Limb (tissue), 2 donors: ENCODE data around the gene SORCS1.

Experiments
- DNase-seq, 2 donors: peaks; one replicate each; pipeline ENCODE4 v3.0.0-alpha.2; 2016; ENCODE audit errors: extremely low spot score in 2 of 2

Gene SORCS1

DNA sequence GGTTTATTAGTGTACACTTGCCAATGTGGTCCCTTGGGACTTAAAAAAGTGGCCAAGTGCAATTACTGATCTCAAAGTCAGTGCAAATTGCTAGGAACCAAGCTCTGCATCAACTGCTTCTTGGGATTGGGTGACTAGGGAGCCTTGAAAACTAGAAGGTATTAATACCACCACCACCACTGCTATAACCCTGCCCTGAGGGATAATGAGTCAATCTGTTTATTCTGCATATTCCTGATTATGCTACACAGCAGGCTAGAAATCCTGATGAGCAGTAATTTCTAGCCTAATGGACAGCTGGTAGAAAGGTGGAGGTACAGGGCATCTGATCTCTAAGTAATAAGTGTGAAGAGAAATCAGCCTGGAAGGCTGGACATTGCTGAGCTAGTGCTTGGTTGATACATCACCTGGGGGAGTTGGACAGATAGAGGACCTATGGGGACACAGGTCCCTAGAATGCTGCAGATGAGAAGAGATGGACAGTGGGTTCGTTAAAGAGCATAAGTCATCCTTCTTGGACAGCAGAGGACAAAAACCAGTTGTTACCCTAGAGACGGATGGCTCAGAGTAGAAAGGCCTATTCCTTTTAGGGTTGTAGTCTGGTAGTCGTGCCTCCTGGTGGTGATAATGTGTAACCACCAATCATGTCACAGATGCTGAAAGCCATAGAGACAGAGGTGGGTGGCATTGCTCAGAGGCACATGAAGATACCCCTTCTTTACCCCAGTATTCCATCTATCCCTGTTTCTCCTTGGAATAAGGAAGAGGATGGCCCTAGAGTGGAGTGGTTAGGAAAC is 554.8 kb downstream of the SORCS1 start:
- DNase-seq, result no peak

DNA sequence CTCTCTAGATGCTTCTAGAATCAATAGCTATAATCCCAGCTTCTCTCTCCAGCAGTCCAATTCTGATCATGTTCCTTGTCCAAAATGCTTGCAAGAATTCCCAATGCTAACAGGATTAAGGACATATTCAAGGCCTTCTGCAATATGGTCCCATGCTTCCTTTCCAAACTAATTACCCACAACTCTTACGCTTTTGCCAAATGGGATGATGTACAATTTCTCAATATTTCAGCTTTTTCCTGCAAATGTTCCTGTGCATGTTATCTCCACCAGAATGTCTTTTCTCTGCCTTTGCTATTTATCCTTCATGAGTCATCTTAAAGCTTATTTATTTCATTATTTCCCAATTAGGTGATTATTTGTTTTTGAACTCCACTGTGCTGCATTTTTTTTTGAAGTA is 556.4 kb downstream of the SORCS1 start:
- DNase-seq, result no peak

DNA sequence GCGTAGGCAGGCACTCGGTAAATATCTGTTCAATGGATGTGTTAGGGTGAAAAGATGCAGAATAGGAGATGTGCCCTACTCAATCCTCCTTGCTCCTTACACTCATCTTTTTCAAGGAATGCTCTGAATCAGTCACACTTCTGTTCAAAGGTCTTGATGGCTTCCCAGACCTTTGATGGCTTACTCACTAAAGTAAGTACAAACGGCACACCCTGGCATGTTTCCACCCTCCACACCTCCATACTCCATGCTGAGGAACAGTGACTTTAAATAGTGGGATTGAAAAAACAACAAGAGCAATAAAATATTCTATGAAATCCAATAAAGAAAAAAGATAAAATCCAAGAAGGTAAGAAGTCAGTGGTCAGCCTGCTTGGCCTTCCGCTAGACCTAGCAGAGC is 569.2 kb downstream of the SORCS1 start:
- DNase-seq, result no peak

DNA sequence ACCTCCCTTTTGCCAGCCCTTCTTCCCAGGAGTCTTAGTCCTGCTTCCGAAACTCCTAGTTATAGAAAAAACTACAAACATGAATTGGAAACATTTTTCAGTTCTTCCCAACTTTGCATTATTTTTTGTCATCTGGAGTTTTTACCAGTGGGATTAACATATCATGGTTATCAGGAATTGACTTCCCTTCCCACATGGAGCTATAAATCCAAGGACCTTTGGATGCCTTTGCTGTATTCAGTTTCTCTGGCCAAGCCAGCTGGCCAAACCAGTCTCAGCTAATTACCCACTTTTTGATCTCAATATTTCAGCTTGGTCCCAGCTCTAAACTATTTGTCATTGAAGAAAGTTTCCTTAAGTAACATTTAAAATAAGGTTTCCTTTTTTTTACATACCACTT is 570.6 kb downstream of the SORCS1 start:
- no peak for DNase-seq

DNA sequence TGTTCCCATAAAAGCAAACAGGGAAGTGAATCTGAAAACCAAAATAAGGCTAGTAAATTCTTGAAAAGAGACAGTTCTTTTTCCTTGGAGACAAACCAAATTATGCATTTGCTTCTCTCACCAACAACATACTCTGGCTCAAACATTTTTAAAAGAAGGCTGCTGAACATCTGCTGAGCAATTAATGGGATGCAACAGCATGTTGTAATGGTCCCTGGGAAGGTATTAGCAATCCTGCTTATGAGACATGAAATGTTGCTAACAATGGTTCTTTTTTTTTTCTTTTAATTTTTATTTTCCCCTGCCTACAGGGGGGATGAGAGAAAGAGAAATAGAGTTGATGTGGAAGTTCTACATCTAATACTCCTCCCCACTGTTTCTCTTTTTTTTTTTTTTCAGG is 572.1 kb downstream of the SORCS1 start:
- DNase-seq, result no peak

- no peak for DNase-seq
Measured at GRCh38 chr10:106582291-106582690, 582.2 kb downstream of the SORCS1 start.

DNA sequence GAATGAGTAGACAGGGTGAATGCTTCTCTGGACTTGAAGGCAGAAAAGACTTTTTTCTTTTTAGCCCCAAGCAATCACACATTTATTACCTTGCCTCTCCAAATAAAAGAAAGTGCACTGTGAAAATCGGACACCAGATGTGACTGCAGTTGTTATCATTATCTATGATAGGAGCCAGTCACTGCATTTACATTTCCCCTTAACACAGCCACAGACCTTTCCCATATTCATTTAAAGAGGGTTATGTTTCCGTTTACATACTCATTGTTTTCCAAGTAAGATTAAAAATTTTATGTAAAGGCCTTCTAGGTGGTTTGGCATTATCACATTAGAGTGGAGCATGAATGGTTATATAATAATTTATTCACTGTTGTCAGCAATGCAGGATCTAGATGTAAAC is 586.8 kb downstream of the SORCS1 start:
- DNase-seq, result no peak

DNA sequence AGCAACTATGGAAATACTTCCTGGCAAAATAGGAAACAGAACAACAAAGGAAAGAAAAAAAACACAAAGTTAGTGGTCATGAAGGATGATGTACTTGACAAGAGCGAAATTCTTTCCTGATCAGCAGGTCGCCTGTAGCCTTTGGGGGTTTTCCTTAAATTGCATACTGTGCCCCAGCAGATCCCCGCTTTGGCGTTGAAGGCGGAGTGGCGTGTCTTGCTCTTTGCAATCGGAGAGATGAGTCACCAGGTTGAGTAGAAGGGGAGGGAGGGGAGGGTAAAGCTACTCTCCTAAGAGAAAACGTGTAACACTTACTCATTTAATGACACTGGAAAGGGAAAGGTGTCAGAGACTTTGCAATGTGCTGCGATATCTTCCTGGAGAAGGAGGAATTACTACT is 587.2 kb downstream of the SORCS1 start:
- no peak for DNase-seq

DNA sequence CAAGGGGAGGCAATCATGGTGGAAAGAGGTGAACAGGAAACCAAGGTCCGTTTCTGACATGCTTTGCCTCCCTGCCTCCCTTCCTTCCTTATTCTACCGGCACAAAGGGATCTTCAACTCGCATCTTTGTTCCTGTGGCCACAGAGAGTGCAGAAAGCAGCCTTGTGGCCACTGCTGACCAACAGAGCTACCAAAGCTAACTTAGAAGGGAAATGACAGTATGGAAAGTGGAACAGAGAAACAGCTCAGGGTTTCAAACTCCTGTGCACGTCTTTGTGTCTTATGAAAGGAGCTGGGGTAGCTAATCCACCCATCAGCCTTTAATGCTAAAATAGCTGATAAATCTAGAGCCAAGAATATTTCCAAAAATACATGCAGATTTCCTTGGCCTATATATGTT is 588.0 kb downstream of the SORCS1 start:
- DNase-seq, result no peak

DNA sequence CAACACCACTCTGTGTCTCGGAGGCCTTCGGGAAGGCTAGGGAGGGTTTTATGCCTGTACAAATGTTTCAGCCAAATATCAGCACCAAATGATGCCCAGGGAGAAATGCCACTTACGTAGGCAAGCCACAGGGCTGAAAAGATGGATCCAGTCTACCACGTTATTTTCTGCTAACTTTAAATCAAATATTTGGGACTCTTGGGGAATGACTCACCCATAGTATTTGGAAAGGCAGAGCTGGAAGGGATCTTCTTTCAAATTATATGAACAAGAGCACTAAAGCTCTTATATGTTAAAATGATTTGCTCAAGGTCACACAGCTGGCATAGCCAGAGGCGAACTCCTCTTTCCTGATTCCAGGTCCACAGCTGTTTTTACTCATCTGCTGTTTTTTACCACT is 591.4 kb downstream of the SORCS1 start:
- no peak for DNase-seq

DNA sequence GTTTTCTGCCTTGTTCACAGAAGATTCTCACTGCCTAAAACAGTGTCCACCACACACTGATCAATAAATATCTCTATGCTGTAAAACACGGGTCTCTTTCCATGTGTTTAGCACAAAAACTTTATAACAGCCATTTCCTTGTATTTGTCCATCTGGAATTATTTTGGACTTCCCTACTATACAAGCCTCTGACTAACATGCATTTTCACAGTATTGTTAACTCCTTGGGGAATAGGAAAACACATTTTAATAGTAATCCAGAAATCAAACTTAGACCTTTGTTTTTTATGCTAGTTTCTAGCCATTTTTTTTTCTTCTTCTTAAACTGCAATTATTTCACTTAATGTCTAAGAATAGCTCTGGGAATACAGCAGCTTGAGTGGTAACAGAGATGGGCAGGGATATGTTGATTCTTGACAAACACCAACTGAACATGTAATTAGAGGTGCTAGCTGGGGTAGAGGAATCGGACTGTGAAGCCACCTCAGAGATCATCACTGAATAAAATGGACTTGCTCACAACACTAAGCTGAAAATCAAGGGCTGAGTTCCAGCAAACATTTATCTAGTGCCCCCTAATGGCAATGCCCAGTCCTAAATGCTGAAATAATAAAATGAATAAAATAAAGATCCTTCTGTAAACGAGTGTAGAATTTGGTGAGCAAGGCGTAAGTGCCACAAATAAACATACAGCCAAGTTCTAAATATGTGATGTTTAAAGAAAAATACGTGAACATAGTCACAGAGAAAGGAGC is 593.1 kb downstream of the SORCS1 start:
- DNase-seq, result peak in 1 of 2 donors; percentile 56

DNA sequence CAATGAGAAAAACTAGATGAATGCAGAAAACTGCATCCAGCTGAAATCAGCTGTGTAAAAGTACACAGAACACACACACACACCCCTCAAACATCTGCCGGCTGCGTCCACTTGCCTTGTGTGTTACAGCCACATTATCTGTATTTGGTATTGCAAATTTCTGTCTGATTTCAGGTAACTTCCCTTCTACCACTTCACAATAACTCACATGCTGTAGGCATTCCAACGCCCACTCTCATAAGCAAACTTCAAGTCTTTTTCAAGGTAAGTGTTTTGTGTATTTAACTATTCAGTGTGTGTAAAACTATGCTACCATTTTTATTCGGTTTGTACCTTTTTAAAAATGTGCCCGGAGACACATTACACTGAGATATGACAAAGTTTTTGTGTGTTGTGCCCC is 594.2 kb downstream of the SORCS1 start:
- no peak for DNase-seq

DNA sequence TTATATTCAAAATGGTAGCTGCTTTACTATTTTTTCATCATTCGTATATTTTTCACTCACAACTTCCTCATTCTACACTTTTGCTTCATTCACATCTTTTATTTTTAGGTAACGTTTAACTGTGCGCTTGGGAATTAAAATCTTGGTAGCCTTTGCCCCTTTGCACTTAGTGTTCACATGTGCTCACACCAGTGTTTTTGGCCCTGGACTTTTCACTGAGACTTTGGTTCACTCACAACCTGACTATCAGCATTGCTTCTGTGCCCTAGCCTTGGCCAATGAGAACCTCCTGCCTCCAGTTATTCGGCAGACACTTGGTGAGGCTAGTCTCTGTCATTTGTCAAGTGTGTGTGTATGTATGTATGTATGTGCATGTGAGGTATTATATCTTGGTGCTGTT is 596.9 kb downstream of the SORCS1 start:
- DNase-seq, result no peak

GRCh38 chr10:106566873-106567272 is 597.6 kb downstream of the SORCS1 start:
- peak in 1 of 2 donors; percentile 47 for DNase-seq

DNA sequence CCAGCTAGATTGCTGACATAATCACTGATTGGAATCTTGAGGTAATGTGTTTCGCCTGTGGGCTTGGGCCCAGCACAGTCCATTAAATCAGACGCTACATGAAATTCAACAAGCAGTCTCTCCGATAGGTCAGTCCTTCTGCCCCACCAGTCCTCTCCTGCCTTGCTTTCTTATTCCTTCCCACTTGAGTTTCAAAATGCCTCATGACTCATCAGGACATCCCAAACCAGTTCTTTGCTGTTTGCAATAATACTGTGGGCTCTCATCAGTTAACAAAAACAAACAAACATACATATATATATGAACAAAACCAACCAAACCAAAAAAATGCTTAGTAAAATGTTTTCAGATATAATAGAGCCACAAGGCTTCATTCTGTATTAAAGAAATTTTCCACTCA is 599.0 kb downstream of the SORCS1 start:
- DNase-seq, result no peak

GRCh38 chr10:106563384-106563783 is 601.1 kb downstream of the SORCS1 start:
- DNase-seq, result no peak

DNA sequence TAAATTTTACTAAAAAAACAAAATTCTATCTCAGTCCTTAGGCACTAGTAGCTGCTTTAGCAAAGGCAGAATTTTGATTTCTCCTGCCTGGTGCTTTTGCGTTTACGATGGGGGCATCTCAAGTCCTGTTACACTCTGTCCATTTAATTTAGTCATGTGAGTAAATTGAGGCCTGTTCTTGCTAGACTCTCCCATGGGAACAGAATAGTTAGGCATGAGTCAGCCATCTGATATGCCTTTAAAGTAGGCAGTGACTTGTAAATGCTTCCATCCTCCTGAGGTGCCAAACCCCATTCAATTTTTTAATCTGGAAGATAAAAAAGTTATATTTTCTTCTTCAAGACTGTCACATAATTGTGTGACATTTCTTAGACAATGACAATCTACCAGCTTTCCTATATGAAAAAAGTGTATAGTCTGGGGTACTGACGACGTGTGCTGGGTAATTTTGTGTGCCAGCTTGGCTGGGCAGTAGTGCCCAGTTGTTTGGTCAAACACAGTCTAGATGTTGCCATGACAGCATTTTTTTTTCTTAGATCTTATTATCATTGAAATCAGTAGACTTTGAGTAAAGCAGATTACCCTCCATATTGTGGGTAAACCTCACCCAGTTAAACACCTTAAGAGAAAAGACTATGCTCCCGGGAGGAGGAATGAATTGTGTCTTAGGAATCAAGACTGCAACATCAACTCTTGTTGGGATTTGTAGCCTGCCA is 603.4 kb downstream of the SORCS1 start:
- DNase-seq, result no peak

GRCh38 chr10:106559442-106559841 is 605.1 kb downstream of the SORCS1 start:
- no peak for DNase-seq

DNA sequence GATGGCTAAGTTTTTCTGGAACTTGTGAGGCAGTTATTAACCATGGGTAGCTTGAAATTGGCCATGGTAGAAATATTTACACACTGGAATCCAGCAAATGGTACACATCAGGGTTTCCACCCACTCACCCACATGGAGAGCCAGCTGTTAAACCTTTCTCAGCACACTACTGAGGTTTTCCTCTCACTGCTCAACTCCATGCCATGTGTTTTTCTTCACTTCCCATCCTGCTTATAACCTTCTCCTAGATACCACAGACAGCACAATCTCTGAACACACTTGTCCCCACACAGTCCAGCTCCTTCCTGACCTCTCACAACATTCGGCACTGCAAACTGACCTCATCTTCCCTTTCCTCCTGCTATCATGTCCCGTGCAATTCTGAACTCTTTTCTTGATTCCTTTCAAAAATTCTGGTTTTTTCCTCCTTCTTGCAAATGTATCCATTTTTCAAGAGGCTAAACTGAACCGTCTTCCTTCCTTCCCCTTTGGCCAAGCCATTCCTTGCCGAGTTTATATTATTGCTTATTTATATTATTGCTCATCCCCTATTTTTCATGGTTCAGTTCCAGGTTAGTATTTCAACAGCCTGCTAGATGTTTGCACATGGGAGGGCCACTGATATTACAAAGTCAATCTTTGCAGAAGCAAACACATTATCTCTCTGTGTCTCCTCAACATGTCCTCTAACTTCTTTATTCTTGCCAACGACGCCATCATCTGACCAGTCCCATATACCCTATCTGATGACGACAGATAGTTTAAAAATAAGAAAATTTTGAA is 606.4 kb downstream of the SORCS1 start:
- peak in 1 of 2 donors; percentile 15 for DNase-seq

- no peak for DNase-seq
Measured at GRCh38 chr10:106557053-106557452, 607.5 kb downstream of the SORCS1 start.

DNA sequence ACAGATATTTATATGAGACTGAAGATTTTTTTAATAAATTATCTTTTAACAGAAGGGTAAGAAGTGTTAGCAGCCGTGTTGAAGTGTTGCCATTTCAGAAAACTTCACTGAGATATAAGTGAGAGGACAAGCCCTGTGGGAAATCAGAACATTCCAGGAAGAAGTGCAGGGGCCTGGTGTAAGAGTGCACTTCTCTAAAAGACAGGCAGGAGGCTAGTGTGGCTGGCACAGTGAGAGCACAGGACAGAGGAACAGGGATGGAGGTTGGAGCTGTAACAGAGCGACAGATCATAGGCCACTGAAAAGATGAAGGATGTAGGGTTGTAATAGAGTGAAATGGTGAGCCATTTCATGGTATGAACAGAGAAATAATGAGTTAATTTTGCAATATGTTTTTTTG is 608.9 kb downstream of the SORCS1 start:
- no peak for DNase-seq
